Islet of Langerhans (tissue), 1 donor: ENCODE data around the gene ETHE1.
"Not testable (repeated sequence)": the region's sequence is repeated elsewhere in the genome, so short reads cannot be mapped to it uniquely, and the experiment has no call there.

Experiments used
- FAIRE-seq: peaks from one replicate; lab custom pipeline; 2011; peaks lifted over from hg19 to GRCh38; lab: Jason Lieb, UNC

The ETHE1 gene

GRCh38 chr19:43551399-43552197 is 24.6 kb upstream of the ETHE1 start:
- FAIRE-seq = no peak

GRCh38 chr19:43548706-43549105 is 21.7 kb upstream of the ETHE1 start:
- FAIRE-seq = no peak

DNA sequence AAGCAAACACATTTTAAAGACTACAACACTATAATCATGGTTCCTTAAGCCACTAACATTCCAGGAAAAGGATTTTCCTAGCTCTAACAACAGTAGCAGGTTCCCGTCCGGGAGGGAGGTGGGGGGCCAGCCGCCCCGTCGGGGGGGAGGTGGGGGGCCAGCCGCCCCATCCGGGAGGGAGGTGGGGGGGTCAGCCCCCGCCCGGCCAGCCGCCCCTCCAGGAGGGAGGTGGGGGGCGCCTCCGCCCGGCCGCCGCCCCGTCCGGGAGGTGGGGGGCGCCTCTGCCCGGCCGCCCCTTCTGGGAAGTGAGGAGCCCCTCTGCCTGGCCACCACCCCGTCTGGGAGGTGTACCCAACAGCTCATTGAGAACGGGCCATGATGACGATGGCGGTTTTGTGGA is 20.9 kb upstream of the ETHE1 start:
- FAIRE-seq = not testable (repeated sequence)

GRCh38 chr19:43546581-43546980 is 19.6 kb upstream of the ETHE1 start:
- no peak for FAIRE-seq

GRCh38 chr19:43545981-43546380 is 19.0 kb upstream of the ETHE1 start:
- no peak for FAIRE-seq

DNA sequence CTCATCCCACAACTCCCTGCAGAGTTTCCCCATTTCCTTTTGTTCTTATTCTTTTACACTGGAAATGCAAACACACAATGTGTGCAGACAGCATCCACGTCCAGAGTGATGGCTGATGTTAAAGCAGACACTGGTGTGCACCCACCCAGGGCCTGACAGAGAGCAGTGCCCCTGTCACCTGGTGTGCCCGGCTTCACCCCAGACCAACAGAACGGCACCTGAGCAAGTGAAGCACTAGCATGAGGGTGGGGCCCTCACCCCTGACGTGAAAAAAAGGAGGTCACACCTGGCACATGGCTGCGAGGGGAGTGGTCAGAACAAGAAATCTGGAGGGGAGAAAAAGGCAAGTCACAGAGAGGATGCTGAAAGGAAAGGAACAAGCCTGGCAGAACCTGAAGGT is 18.3 kb upstream of the ETHE1 start:
- FAIRE-seq = no peak

- FAIRE-seq = no peak
Observed at GRCh38 chr19:43544077-43544476, 17.1 kb upstream of the ETHE1 start.

- no peak for FAIRE-seq
Observed at GRCh38 chr19:43541920-43542650, 15.1 kb upstream of the ETHE1 start.

DNA sequence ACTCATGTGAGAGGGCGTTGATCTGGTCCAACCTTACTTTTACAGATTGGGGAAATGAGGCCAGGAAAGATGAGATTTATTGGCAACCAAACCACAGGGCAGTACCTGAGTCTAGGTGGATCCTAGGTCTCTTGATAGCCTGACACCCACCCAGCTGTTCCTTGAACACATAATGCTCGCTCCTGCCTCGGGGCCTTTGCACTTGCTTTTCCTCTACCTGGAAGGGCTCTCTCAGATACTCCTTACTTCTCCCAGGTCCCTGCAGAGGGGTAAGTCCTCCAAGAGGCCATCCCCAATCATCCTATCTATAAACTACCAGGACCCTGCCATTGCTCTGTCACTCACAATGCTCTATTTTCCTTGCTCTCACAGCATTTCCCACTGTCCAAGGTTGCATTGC is 13.4 kb upstream of the ETHE1 start:
- no peak for FAIRE-seq

GRCh38 chr19:43538922-43539321 is 11.9 kb upstream of the ETHE1 start:
- no peak for FAIRE-seq

DNA sequence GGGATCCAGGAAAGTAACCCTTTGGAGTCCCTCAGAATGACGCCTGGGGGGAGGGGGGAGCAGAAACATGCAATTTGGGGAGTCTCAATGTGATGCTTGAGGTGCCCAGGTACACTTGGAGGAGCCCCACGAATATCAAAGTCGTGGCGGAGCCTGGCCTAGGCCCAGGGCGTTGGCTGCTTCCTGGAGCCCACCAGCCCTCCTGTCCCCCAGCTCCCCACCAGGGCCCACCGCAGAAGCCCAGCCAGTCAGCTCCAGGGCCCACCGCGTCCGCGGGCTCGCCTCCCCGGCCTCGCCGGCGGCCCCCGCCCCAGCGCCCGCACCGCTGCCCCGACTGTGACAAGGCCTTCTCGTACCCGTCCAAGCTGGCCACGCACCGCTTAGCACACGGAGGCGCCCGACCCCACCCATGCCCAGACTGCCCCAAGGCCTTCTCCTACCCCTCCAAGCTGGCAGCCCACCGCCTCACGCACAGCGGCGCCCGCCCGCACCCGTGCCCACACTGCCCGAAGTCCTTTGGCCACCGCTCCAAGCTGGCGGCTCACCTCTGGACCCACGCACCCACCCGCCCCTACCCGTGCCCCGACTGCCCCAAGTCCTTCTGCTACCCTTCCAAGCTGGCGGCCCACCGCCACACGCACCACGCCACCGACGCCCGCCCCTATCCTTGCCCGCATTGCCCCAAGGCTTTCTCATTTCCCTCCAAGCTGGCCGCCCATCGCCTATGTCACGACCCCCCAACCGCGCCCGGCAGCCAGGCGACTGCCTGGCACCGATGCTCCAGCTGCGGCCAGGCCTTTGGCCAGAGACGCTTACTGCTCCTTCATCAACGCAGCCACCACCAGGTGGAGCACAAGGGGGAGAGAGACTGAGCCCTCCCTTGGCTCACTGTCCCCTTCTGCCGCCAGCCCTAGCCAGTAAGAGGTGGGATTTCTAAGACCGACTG is 8.1 kb upstream of the ETHE1 start:
- FAIRE-seq = no peak

GRCh38 chr19:43534305-43534815 is 7.4 kb upstream of the ETHE1 start:
- FAIRE-seq = no peak

GRCh38 chr19:43533546-43534304 is 6.7 kb upstream of the ETHE1 start:
- no peak for FAIRE-seq

DNA sequence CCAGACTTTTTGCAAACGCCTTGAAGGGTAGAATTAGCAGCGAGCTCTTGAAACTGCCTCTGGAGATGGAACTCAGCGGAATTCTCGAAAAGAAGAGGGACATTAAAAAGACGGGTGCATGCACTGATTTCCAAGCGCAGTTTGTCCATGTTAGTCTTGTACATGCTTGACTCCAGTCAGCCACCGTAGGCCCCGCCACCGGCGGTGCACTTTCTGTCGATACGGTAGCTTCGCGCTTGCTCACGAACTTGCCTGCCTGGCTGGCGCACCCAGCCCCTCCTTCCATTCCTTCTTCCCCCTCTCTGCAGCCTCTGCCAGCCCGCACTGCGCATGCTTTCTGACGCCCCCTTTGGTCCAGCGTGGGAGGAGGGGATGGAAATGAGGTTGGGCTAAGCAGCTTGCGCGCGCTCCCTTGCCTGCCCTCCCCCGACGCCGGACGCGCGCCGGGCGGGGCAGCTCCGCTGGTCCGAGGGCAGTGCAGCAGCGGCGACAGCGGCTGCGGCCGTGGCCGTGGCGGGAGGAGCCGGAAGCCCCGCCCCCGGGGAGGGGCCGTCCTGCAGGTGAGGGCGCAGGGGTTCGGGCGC is 6.1 kb upstream of the ETHE1 start, which contains the start of gene ZNF575:
TSS of gene ZNF575 (plus strand) at position 227 of the 584 bp plus-strand sequence. CDS start 1,235 bp downstream, outside the sequence.
- no peak for FAIRE-seq

- no peak for FAIRE-seq
Observed at GRCh38 chr19:43532571-43532961, 5.6 kb upstream of the ETHE1 start.

- no peak for FAIRE-seq
Observed at GRCh38 chr19:43527860-43528622, 1.0 kb upstream of the ETHE1 start.

- no peak for FAIRE-seq
Observed at GRCh38 chr19:43525836-43526771, 897 bp downstream of the ETHE1 start.

DNA sequence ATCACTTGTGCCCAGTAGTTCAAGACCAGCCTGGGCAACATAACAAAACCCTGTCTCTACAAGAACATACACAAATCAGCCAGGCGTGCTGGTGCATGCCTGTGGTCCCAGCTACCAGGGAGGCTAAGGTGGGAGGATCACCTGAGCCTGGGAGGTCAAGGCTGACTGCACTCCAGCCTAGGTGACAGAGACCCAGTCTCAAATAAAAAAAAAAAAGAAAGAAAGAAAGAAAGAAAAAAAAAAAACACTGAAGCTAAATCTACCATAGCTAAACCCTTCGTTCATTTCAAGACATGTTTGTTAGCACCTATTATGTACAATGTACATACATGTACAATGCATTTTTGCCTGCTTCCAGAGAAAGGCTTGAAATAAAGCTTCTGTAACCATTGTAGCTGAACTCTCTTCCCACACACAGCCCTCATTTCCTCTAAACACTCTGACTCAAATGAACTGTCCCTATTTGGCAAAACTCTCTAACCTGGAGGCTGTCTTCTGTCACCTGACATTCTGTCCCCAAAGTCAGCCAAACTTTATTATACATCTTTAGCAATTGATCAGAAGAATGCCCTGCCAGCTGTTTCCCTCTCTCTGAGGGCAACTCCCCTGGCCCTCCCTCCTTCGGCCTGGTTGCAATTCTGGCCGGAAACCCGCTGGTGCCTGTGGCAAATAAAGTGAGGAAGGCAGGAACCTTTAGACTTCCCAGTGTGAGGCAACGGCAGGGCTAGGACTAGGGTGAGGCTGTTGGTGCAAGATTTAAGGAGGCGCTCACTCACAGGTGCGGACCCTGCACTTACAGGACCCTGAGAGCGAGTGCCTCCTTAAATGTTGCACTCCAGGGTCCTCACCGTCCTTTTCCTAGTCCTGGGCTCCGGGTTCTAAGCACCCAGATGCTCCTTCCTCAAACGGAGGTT is 1.8 kb downstream of the ETHE1 start:
- no peak for FAIRE-seq
